Kidney (tissue), 14 donors: ENCODE data around the gene FRAS1. TPM values are rescaled to one million over a fixed set of nuclear protein-coding genes. Genes with fewer than 3 reads are reported as not detected.

Experiments
- DNase-seq, 5 donors: peaks; one replicate each; pipeline ENCODE4 v3.0.0-alpha.2; 2013 to 2020
- FAIRE-seq: peaks from 2 replicates; lab custom pipeline; 2012; peaks lifted over from hg19 to GRCh38; lab: Jason Lieb, UNC
- H3K27ac ChIP-seq, 2 donors: one replicate each; pipeline ENCODE4 v1.7.0; 2013; ENCODE audit warnings: low read depth in 2 of 2, low read length in 2 of 2, inconsistent platforms in 1 of 2
- H3K27me3 ChIP-seq: one replicate; pipeline ENCODE4 v1.7.1; 2013; ENCODE audit warnings: low read length, inconsistent platforms; ENCODE audit not compliant: control insufficient read depth, insufficient read depth
- H3K36me3 ChIP-seq, 3 donors: one replicate each; pipeline versions ENCODE4 v1.7.0 to v1.7.1; 2013; ENCODE audit warnings: low read length in 3 of 3, control low read depth in 1 of 3, inconsistent platforms in 1 of 3; ENCODE audit not compliant: insufficient read depth in 3 of 3, control insufficient read depth in 2 of 3
- H3K4me1 ChIP-seq, 3 donors: one replicate each; pipeline versions ENCODE4 v1.7.0 to v1.7.1; 2013; ENCODE audit warnings: low read length in 3 of 3, inconsistent platforms in 1 of 3, low read depth in 1 of 3; ENCODE audit not compliant: control insufficient read depth in 2 of 3, insufficient read depth in 2 of 3
- H3K4me3 ChIP-seq, 3 donors: one replicate each; pipeline versions ENCODE4 v1.7.0 to v1.8.1; 2013; ENCODE audit warnings: low read length in 3 of 3, control low read depth in 1 of 3, inconsistent platforms in 1 of 3
- H3K9ac ChIP-seq, 3 donors: one replicate each; pipeline versions ENCODE4 v1.7.0 to v1.7.1; 2013; ENCODE audit warnings: low read length in 3 of 3, control low read depth in 1 of 3, inconsistent platforms in 1 of 3
- H3K9me3 ChIP-seq, 3 donors: one replicate each; pipeline versions ENCODE4 v1.7.0 to v1.7.1; 2013; ENCODE audit warnings: low read length in 3 of 3, control low read depth in 1 of 3, inconsistent platforms in 1 of 3; ENCODE audit not compliant: control insufficient read depth in 2 of 3, insufficient read depth in 1 of 3
- CTCF ChIP-seq: IDR thresholded peaks from 3 replicates; pipeline ENCODE4 v1.5.1; 2012; ENCODE audit warnings: mild to moderate bottlenecking, moderate library complexity, borderline replicate concordance; ENCODE audit not compliant: insufficient read depth; ENCODE audit errors: extremely low read depth
- intact Hi-C: fragments of 100-400 bp; cut with DNase I; formaldehyde crosslinking; loops from one replicate; pipeline ENCODE4 v1.11.1; 2022
- polyA plus RNA-seq: library from polyadenylated mRNA; stranded (reverse); fragments of 350-450 nt; fragmentation: Illumina TruSeq; extraction: RNeasy Lipid Tissue Mini Kit (QIAGEN cat#74804); gene quantifications from one replicate; pipeline ENCODE4 v1.2.3, GENCODE V29; 2014; ENCODE audit warnings: low read depth, low replicate concordance; ENCODE audit not compliant: insufficient read depth
- total RNA-seq: library from RNA; stranded (reverse); fragmentation: NEBNext Ultra II Directional; extraction: Animal tissue kit (Norgen Biotek cat#: 25700); gene quantifications from one replicate; pipeline ENCODE4 v1.2.1, GENCODE V29; 2021
- donor health status: control.
- donor health status: control.
- donor health status: control.
- donor health status: control.
- donor health status: control.
- donor health status: DM: yes; HTN: yes; CAD: no.
- donor health status: Normal renal cell carcinoma (clear cell type).

FRAS1 gene
- total and polyA plus RNA-seq, 2 donors from 2014 or later: 6.5 to 31.5 TPM

GRCh38 chr4:78031417-78031950 lies 25.6 kb upstream of the FRAS1 start:
- H3K27me3 ChIP-seq: no peaks in the 10 kb centered on the region
- FAIRE-seq: no peak
- intact Hi-C loops: no loop called here
- no peaks in the 10 kb centered on the region for H3K36me3 ChIP-seq
- no peaks in the 10 kb centered on the region for H3K9me3 ChIP-seq
- no peak overlapping the region for H3K4me3 ChIP-seq
- peak in 1 of 5 donors; percentile 20 for DNase-seq
- no peak overlapping the region for H3K9ac ChIP-seq
- H3K4me1 ChIP-seq: no peaks in the 10 kb centered on the region
- no peak for TF ChIP-seq CTCF
- no peak overlapping the region for H3K27ac ChIP-seq

- Histone ChIP-seq H3K4me3 (no peak overlapping the region), H3K9me3 (no peaks in the 10 kb centered on the region), H3K27me3 (no peaks in the 10 kb centered on the region), H3K36me3 (no peaks in the 10 kb centered on the region), H3K27ac (no peak overlapping the region), H3K9ac (no peak overlapping the region), H3K4me1 (no peaks in the 10 kb centered on the region)
- TF ChIP-seq CTCF: no peak
- no peak for FAIRE-seq
- no peak for DNase-seq
- intact Hi-C loops: no loop called here
These were observed 24.7 kb upstream of the FRAS1 start for GRCh38 chr4:78032446-78032845.

- no peaks in the 10 kb centered on the region for H3K4me1 ChIP-seq
- no peaks in the 10 kb centered on the region for H3K36me3 ChIP-seq
- intact Hi-C loops: no loop called here
- FAIRE-seq: no peak
- no peaks in the 10 kb centered on the region for H3K9me3 ChIP-seq
- H3K27me3 ChIP-seq: no peaks in the 10 kb centered on the region
- H3K9ac ChIP-seq: no peak overlapping the region
- DNase-seq: no peak
- H3K27ac ChIP-seq: no peak overlapping the region
- TF ChIP-seq CTCF: no peak
- H3K4me3 ChIP-seq: no peak overlapping the region
These were observed 24.2 kb upstream of the FRAS1 start for GRCh38 chr4:78032929-78033328.

DNA sequence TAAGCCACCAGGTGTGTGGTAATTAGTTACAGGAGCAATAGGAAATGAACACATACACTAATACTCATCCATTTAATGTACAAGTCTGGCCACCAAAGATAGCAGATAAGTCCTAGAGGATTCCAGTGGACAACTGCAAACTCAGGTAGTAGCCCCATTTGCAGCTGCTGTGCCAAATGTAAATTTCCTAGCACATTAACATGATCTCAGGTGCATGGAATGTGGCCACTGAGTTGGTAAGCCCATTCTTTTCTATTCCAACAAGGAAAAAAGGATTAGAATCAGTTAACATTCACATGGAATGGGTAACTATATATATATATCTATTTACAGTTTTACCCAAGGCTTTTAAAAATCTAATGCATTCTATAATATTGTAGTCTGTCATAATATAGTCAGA lies 23.3 kb upstream of the FRAS1 start:
- intact Hi-C loops: no loop called here
- Histone ChIP-seq H3K36me3 (no peaks in the 10 kb centered on the region), H3K4me1 (no peaks in the 10 kb centered on the region), H3K9ac (no peak overlapping the region), H3K9me3 (no peaks in the 10 kb centered on the region), H3K4me3 (no peak overlapping the region), H3K27me3 (no peaks in the 10 kb centered on the region), H3K27ac (no peak overlapping the region)
- FAIRE-seq (no peak), DNase-seq (no peak)
- no peak for TF ChIP-seq CTCF
